GM12874 (cell line): ENCODE data around the gene ODC1.

ENCODE experiments used
- TF ChIP-seq, protein P1 (sequence below): IDR thresholded peaks from 2 replicates; pipeline ENCODE4 v1.5.1; 2011; ENCODE audit warnings: low read depth, mild to moderate bottlenecking, control low read depth, low read length, moderate library complexity; ENCODE audit not compliant: insufficient read depth

ODC1 gene

DNA sequence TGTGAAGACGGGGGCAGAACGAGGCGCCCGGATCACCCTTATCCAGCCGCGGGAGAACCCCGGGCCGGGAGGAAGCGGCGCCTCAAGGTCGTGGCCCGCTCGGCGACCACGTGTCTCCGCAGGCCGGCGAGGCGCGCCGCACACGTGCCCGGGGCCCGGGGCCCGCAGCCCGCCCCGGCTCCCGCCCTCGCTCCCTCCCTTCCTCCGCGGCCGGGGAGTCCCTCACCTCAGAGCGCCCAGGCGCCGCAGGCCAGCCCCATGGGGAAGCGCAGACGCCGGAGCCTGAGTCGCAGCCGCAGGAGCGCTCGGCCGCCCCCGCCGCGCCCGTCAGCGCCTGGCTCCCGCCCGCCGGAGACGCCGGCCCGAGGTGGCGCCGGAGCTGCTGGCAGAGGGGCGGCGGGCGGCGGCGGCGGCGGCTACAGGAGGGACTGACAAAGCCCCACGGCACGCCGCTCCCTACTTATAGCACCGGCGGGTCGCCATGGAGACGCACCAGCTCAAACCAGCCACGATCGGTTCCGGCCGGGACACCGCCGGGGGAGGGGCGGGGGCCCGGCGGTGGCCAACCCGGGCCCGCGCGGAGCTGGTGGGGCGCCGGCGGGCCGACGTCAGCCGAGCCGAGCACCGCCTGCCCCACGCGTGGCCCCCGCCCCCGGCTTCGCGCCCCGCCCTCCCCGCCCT is at the start of gene ODC1:
Gene ODC1, minus strand, starts transcription at position 433 of the 681 bp plus-strand sequence. CDS start 3,295 bp downstream, outside the sequence.
- TF ChIP-seq, protein P1, sequence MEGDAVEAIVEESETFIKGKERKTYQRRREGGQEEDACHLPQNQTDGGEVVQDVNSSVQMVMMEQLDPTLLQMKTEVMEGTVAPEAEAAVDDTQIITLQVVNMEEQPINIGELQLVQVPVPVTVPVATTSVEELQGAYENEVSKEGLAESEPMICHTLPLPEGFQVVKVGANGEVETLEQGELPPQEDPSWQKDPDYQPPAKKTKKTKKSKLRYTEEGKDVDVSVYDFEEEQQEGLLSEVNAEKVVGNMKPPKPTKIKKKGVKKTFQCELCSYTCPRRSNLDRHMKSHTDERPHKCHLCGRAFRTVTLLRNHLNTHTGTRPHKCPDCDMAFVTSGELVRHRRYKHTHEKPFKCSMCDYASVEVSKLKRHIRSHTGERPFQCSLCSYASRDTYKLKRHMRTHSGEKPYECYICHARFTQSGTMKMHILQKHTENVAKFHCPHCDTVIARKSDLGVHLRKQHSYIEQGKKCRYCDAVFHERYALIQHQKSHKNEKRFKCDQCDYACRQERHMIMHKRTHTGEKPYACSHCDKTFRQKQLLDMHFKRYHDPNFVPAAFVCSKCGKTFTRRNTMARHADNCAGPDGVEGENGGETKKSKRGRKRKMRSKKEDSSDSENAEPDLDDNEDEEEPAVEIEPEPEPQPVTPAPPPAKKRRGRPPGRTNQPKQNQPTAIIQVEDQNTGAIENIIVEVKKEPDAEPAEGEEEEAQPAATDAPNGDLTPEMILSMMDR = no peak

DNA sequence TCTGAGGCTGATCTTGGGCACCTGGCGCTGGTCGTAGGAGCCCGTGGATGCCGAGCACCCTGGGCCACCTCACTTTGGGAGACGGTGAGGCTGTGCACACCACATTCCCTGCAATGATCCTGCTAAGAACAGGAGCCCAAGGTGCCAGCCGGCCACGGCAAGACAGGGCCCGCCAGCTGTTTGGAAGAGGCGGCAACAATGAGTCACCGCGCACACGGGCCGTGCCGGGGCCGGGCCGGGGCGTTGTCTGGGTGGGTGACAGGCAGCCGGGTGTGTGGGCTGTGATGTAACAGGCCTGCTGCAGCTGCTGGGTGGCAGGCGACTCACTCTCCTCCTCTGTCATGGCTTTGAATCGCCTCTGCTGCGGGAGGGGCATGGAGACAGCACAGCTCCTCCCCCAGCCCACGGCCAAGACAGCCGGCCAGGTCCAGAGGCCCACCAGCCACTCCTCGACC is 49.7 kb upstream of the ODC1 start:
- TF ChIP-seq, protein P1 = no peak

DNA sequence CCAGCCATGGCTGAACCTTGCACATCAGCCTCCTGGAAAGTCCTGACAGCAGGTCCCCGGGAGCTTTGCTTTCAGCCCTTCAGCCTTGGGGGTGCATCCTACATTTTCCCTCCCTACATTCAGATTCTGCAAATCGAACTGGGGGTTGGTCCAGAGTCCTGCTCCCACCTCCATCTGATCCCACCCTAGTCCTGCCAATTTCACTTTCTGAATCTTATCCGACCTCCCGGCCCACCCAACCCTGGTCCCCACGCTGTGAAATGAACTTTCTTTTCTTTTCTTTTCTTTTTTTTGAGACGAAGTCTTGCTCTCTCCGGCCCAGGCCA is 47.8 kb upstream of the ODC1 start:
- TF ChIP-seq, protein P1 = no peak

DNA sequence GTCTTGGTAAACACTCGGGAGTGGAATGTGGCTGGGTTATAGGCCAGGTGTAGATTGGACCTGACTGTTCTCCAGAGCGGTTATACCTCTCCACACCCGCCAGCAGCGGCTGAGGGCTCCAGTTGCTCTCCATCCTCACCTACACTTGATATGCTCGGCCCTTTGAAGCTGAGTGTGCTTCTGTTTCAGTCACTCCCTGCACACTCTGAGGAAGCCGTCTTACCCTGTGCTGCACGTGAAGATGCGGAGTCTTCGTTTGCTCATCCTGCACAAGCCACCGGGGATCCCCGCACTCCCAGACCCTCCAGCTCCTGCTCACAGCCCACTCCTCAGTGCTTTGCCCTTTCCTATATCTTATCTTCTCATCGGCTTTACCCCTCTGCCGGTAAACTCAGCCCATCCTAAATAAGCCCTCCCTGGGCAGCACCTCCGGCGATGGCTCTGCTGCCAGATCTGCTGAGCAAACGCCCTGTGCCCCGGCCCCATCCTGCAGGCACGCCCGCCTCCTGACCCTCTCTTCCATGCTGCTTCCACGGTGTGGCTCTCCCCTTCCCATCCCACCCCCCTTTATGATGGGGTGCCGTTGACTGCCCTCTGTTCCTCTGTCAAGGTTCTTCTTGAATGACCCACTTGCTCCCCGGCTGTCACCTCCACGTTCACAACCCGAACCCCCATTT is 47.3 kb upstream of the ODC1 start:
- TF ChIP-seq, protein P1 = no peak

DNA sequence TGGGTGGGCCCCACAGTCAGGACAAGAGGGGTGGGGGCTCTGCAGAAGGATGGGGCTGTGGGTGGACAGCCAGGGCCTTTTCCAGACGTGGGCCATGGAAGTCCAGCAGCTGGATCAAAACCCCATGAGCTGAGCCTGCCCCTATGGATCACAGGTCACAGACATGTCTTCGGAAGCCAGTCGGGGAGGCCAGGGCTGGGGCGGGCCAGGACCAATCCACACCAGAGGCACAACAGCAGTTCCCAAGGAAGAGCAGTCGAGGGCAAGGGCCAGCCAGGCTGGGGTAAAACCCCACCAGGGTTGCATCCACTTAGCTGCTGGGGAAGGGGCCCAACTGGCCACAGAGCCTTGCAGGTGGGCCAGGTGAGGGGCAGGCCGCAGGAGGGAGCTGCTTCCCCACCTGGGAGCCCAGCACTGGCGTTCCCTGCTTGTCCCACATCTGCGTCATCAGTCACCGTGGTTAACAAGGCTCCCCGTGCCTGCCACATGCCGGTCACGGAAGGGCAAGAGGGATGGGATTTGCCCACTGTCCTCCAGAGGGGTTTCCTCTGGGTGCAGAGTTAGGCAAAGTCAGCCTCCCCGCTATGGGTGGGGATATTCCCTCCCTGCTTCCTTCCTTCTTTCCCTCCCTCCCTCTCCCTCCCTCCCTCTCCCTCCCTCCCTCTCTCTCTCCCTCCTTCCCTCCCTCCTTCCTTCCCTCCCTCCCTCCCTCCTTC is 46.4 kb upstream of the ODC1 start:
- TF ChIP-seq, protein P1 = no peak

DNA sequence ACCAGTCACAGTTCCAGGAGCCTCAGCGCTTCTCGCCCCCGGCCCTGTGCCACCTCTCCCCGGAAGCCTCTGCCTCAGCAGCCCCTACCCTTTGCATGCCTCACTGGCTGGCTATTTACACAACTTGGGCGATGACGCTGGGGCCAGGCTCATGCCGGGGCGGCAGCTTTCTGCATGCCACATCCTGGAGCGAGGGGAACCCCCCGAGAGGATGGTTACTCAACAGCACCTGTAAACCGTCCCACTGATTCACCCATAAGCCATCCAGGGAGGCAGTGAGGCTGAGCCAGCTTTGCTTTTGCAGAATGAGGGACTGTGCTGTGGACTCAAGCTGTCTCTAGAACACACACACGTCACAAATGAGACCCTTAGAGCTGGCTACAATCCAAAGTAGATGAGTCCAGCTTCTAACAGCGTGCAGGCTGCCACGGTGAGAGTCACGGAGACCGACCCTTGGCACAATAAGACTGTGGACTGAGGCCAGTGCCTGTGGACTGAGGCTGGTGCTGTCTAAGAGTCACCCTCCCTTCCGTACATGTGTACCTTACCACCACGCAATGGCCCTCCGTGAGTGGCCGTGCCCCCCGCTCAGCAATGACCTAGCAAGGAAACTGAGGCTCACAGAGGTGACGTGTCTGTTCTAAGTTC is 45.6 kb upstream of the ODC1 start:
- TF ChIP-seq, protein P1 = no peak

DNA sequence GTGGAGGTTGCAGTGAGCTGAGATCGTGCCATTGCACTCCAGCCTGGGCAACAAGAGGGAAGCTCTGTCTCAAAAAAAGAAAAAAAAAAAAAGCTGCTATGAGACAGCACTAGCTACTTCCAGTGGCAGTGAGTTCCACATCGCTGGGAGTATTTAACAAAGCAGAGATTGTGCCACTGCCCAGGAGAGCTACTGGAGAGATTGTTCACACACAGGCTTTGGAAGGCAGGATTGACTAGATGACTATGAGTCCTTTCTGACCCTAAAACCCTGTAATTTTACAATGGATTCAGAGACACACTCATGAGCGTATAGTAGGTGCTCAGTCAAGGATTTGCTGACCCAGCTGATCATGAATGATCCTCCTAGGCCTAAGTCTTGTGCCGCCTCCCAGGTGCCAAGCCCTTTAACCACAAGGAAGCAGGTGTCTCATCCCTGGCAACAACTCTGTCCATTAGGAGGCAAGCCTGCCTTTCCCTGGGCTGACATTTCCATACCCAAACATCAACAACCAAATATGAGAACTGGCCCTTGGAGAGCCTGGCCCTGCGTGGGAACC is 45.0 kb upstream of the ODC1 start:
- TF ChIP-seq, protein P1 = no peak
